Uterus (tissue), 2 donors: ENCODE data around the gene FOXRED1.

Experiments used
- CTCF ChIP-seq, 4 experiments: fragments of 200-600 bp in 2 of 4; fragments of 450-650 bp in 2 of 4; sonication (generic) in 2 of 4; IDR thresholded peaks; one replicate each; pipeline ENCODE4 v1.5.1; 2016 to 2019; ENCODE audit warnings: antibody characterized with exemption in 4 of 4, mild to moderate bottlenecking in 2 of 4, moderate library complexity in 1 of 4
- POLR2A ChIP-seq, 2 donors: fragments of 450-650 bp; IDR thresholded peaks; one replicate each; pipeline ENCODE4 v1.6.1; 2016; ENCODE audit warnings: antibody characterized with exemption in 2 of 2, mild to moderate bottlenecking in 1 of 2, moderate library complexity in 1 of 2

GRCh38 chr11:126219547-126219946 is 49.4 kb upstream of the FOXRED1 start:
- TF ChIP-seq CTCF (IDR thresholded peaks at IDR 0.05) (no peak), POLR2A (IDR thresholded peaks at IDR 0.05) (no peak)
